ENCODE measurements around the gene ZNF543.
"Not testable (repeated sequence)": the region's sequence is repeated elsewhere in the genome, so short reads cannot be mapped to it uniquely, and the experiment has no call there.

ZNF543 gene

GRCh38 chr19:57321751-57322150 is 1.5 kb downstream of the ZNF543 start:
- peak; percentile 82 for DNase-seq

- DNase-seq: no peak
These were observed 4.7 kb downstream of the ZNF543 start for GRCh38 chr19:57324992-57325391.

GRCh38 chr19:57327993-57328392 is 7.7 kb downstream of the ZNF543 start:
- no peak for DNase-seq

- DNase-seq: no peak
These were observed 13.9 kb downstream of the ZNF543 start for GRCh38 chr19:57334191-57334590.

- no peak for DNase-seq
These were observed 18.6 kb downstream of the ZNF543 start for GRCh38 chr19:57338877-57339276.

- no peak for DNase-seq
These were observed 22.3 kb downstream of the ZNF543 start for GRCh38 chr19:57342582-57342981.

- DNase-seq: no peak
These were observed 27.9 kb downstream of the ZNF543 start for GRCh38 chr19:57348136-57348535.

- DNase-seq: peak; percentile 97
These were observed 30.9 kb downstream of the ZNF543 start, which contains the start of gene ZNF304 for GRCh38 chr19:57350877-57351805. Gene ZNF304, plus strand, starts transcription at chr19:57351271. Its CDS starts 394 bp downstream, at chr19:57351665.

- no peak for DNase-seq
These were observed 31.6 kb downstream of the ZNF543 start for GRCh38 chr19:57351867-57352266.

GRCh38 chr19:57355916-57356315 is 35.6 kb downstream of the ZNF543 start:
- no peak for DNase-seq

GRCh38 chr19:57357406-57357805 is 37.1 kb downstream of the ZNF543 start:
- DNase-seq: no peak

- DNase-seq: no peak
These were observed 39.0 kb downstream of the ZNF543 start for GRCh38 chr19:57359300-57359699.

GRCh38 chr19:57362419-57362818 is 42.1 kb downstream of the ZNF543 start:
- DNase-seq: no peak

GRCh38 chr19:57362997-57363687 is 42.9 kb downstream of the ZNF543 start, which contains the start of the genes TRAPPC2B and ZNF547:
Gene TRAPPC2B, plus strand, starts transcription at chr19:57363551. Its CDS starts 1,283 bp downstream, at chr19:57364834.
Gene ZNF547, plus strand, starts transcription at chr19:57363551. Its CDS starts 5,005 bp downstream, at chr19:57368556.
- peak; percentile 100 for DNase-seq

- DNase-seq: no peak
These were observed 43.5 kb downstream of the ZNF543 start for GRCh38 chr19:57363688-57364181.

GRCh38 chr19:57366776-57367175 is 46.5 kb downstream of the ZNF543 start:
- no peak for DNase-seq

- DNase-seq: no peak
These were observed 53.9 kb downstream of the ZNF543 start for GRCh38 chr19:57374179-57374578.

GRCh38 chr19:57374647-57375046 is 54.4 kb downstream of the ZNF543 start:
- DNase-seq: not testable (repeated sequence)

GRCh38 chr19:57376151-57376550 is 55.9 kb downstream of the ZNF543 start:
- no peak for DNase-seq

- no peak for DNase-seq
These were observed 57.4 kb downstream of the ZNF543 start for GRCh38 chr19:57377498-57378146.

Measured in MV-4-11 (cell line).